Measurements from ENCODE around the gene INTS12.

The INTS12 gene

DNA sequence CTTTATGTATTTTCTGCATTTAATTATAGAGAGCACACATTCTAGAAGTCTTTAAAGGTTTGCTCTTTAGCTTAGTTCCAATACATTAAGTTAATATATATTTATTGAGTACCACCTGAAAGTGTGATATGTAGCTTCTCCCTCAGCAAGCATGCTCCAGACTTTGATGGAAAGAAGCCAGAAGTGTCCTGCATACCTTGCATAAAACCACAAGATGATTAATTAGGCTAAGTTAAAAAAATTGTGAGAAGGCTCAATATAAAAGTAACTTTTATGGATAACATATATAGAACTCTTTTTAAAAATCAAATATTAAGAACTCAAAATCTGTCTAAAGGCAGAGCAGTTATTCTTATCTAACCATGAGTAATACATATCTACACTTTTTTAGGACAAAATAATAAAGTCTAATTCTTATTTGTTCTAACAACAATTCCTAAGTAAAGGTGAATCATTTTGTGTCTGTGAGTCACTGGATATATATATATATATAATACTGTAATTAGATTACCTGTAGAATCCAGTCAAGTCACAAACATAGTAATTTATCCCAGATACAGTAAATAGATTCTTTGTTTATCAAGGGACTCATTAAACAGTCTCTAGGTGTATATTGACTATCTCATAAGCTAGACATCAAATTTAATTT, 51.2 kb downstream of the INTS12 start:
- Histone ChIP-seq H3K9ac (ENCODE audit: low read length in 2 of 2) (no peak overlapping the region), H3K36me3 (ENCODE audit: control insufficient read depth in 2 of 2, insufficient read depth in 2 of 2, low read length in 2 of 2) (no peaks in the 10 kb centered on the region), H3K4me3 (ENCODE audit: low read length in 2 of 2) (no peak overlapping the region), H3K9me3 (ENCODE audit: control insufficient read depth in 2 of 2, low read length in 2 of 2) (no peaks in the 10 kb centered on the region), H3K27ac (ENCODE audit: low read length) (no peak overlapping the region), H3K27me3 (ENCODE audit: control insufficient read depth in 1 of 2, insufficient read depth in 2 of 2, low read length in 2 of 2) (no peaks in the 10 kb centered on the region), H3K4me1 (ENCODE audit: control insufficient read depth, insufficient read depth, low read length) (no peaks in the 10 kb centered on the region)

DNA sequence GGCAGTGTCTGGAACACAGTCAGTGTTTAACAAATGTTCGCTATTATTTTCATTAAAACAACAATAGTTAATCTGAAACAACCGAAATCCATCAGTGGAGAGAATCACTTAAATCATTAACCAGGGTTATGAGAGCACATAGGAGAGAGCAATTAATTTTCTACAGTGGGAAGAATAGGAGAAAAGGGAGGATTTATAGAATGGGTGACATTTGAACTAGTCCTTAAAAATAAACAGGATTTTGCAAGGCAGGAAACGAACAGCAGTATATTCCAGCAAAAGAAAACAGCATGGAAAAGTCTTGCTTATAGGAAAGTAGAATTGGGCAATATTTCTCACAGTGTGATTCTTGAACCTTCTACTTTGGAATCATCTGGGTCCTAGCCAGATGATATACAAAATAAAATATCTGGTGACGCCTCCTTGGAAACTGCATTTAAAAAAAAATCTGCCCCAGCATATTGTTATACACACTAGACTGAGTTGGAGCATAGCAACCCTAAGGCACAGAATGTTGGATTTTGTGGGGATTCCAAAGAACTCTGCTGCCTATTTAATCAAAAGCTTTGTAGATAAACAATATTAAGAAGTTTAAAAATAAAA, 56.1 kb downstream of the INTS12 start:
- Histone ChIP-seq H3K9ac (ENCODE audit: low read length in 2 of 2) (no peak overlapping the region), H3K4me1 (ENCODE audit: control insufficient read depth, insufficient read depth, low read length) (no peaks in the 10 kb centered on the region)

DNA sequence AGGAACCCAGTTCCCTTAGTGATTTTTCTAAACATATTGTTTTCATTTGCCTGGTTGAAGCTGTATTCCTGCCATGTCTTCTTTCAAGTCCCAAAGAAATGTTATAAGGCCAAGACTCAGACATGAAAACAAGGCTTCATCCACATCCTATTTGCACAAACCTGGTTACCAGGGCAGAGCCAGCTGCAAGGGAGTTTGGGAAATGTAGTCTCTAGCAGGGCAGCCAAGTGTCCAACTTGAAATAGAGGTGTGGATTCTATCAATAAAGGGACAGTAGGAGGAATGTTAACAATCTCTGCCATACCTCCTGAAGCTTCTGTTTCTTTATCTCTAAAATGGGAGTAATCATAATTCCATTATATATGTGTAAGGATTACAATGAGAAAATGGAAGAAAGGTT, 56.6 kb downstream of the INTS12 start:
- Histone ChIP-seq H3K9ac (ENCODE audit: low read length in 2 of 2) (no peak overlapping the region), H3K27ac (ENCODE audit: low read length) (no peak overlapping the region), H3K36me3 (ENCODE audit: control insufficient read depth in 2 of 2, insufficient read depth in 2 of 2, low read length in 2 of 2) (no peaks in the 10 kb centered on the region), H3K9me3 (ENCODE audit: control insufficient read depth in 2 of 2, low read length in 2 of 2) (no peaks in the 10 kb centered on the region), H3K4me3 (ENCODE audit: low read length in 2 of 2) (no peak overlapping the region), H3K27me3 (ENCODE audit: control insufficient read depth in 1 of 2, insufficient read depth in 2 of 2, low read length in 2 of 2) (no peaks in the 10 kb centered on the region), H3K4me1 (ENCODE audit: control insufficient read depth, insufficient read depth, low read length) (no peaks in the 10 kb centered on the region)

More for the DNA sequence above, 56.1 kb downstream of the INTS12 start:
- no peaks in the 10 kb centered on the region for H3K27me3 ChIP-seq (ENCODE audit: control insufficient read depth in 1 of 2, insufficient read depth in 2 of 2, low read length in 2 of 2)
- H3K9me3 ChIP-seq (ENCODE audit: control insufficient read depth in 2 of 2, low read length in 2 of 2), result no peaks in the 10 kb centered on the region
- no peaks in the 10 kb centered on the region for H3K36me3 ChIP-seq (ENCODE audit: control insufficient read depth in 2 of 2, insufficient read depth in 2 of 2, low read length in 2 of 2)
- no peak overlapping the region for H3K4me3 ChIP-seq (ENCODE audit: low read length in 2 of 2)
- H3K27ac ChIP-seq (ENCODE audit: low read length), result no peak overlapping the region

DNA sequence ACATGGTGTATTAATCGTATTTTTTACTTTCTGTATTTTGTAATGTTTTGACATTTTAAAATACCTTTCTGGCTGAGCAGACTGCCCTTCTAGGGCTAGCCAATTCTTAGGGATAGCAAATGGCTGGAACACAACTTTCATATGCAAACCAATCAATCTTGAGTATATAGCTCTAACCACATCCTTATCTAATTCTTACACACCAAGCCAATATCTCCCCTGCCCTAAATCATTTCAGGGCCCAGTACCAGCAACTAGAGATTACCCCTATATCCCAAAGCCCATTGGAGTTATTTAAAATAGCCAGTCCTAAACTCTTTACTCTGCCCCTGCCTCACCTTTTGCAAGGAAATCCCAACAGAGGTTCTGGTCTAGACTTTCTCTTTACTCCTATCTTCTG, 58.3 kb downstream of the INTS12 start:
- Histone ChIP-seq H3K27me3 (ENCODE audit: control insufficient read depth in 1 of 2, insufficient read depth in 2 of 2, low read length in 2 of 2) (no peaks in the 10 kb centered on the region), H3K9ac (ENCODE audit: low read length in 2 of 2) (no peak overlapping the region)

DNA sequence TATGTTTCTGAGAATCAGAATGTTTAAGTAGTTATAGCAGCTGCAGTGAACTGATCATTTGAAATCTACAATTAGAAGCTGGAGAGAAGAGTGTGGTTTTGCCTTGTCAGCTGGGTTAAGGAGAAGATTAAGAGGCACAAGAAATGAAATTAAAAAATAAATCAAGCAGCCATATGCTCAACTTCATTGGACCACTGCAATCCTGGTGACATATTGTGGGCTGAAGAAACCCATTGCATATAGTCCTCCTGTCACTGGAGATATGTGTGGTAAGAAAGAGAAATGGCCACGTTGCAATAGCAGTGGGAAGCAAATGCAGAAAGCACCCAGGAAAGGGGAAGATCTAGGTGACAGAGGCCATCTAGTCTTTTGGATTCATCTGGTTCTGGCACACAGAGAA, 63.0 kb downstream of the INTS12 start:
- Histone ChIP-seq H3K27ac (ENCODE audit: low read length) (no peak overlapping the region), H3K36me3 (ENCODE audit: control insufficient read depth in 2 of 2, insufficient read depth in 2 of 2, low read length in 2 of 2) (no peaks in the 10 kb centered on the region), H3K4me3 (ENCODE audit: low read length in 2 of 2) (no peak overlapping the region), H3K9ac (ENCODE audit: low read length in 2 of 2) (no peak overlapping the region), H3K27me3 (ENCODE audit: control insufficient read depth in 1 of 2, insufficient read depth in 2 of 2, low read length in 2 of 2) (no peaks in the 10 kb centered on the region), H3K9me3 (ENCODE audit: control insufficient read depth in 2 of 2, low read length in 2 of 2) (no peaks in the 10 kb centered on the region), H3K4me1 (ENCODE audit: control insufficient read depth, insufficient read depth, low read length) (no peaks in the 10 kb centered on the region)

More for the DNA sequence above, 58.3 kb downstream of the INTS12 start:
- H3K4me3 ChIP-seq (ENCODE audit: low read length in 2 of 2), result no peak overlapping the region
- H3K36me3 ChIP-seq (ENCODE audit: control insufficient read depth in 2 of 2, insufficient read depth in 2 of 2, low read length in 2 of 2), result no peaks in the 10 kb centered on the region
- H3K4me1 ChIP-seq (ENCODE audit: control insufficient read depth, insufficient read depth, low read length), result no peaks in the 10 kb centered on the region
- H3K9me3 ChIP-seq (ENCODE audit: control insufficient read depth in 2 of 2, low read length in 2 of 2), result no peaks in the 10 kb centered on the region
- no peak overlapping the region for H3K27ac ChIP-seq (ENCODE audit: low read length)

DNA sequence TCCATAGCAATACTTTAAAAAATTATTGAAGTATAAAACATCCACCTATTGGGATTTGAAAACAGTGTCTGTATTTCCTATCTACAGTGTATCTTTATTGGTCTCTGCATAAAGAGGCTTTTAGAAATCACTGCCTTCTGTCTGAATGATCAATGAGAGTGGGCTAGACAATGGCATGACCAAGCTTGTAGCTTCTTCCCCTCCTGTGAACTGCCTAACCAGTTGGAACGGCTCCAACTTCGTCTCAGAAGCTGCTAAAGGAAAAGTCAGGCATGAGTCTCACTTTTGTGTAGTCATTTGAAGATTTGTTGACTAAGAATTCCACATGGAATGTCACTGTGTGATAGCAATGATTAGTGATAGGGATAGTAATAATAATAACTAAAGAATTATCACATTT, 64.2 kb downstream of the INTS12 start:
- H3K27me3 ChIP-seq (ENCODE audit: control insufficient read depth in 1 of 2, insufficient read depth in 2 of 2, low read length in 2 of 2), result no peaks in the 10 kb centered on the region
- H3K9ac ChIP-seq (ENCODE audit: low read length in 2 of 2), result no peak overlapping the region
- no peaks in the 10 kb centered on the region for H3K9me3 ChIP-seq (ENCODE audit: control insufficient read depth in 2 of 2, low read length in 2 of 2)
- no peak overlapping the region for H3K4me3 ChIP-seq (ENCODE audit: low read length in 2 of 2)
- H3K27ac ChIP-seq (ENCODE audit: low read length), result no peak overlapping the region
- H3K36me3 ChIP-seq (ENCODE audit: control insufficient read depth in 2 of 2, insufficient read depth in 2 of 2, low read length in 2 of 2), result no peaks in the 10 kb centered on the region
- H3K4me1 ChIP-seq (ENCODE audit: control insufficient read depth, insufficient read depth, low read length), result no peaks in the 10 kb centered on the region

DNA sequence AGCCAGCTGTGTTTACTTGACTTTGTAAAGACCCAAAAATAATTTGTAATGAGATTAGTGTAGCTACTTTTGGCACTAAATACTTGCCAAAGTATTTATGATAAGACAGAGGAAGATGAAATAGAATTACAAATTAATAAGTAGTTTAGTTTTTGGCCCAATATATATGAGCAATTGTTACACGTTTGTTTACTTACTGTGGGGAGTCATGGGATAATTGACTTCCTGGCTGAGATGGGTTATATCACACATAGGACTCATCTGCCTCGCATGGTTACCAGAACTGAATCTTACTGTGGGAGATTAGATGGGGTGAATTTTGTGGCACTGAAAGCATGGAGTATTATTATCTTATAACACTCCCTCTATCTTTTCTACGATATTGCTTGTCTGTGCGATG, 66.6 kb downstream of the INTS12 start:
- H3K4me1 ChIP-seq (ENCODE audit: control insufficient read depth, insufficient read depth, low read length), result peaks cover 7% of the 10 kb centered on the region
- no peak overlapping the region for H3K27ac ChIP-seq (ENCODE audit: low read length)
- H3K9me3 ChIP-seq (ENCODE audit: control insufficient read depth in 2 of 2, low read length in 2 of 2), result no peaks in the 10 kb centered on the region
- no peaks in the 10 kb centered on the region for H3K36me3 ChIP-seq (ENCODE audit: control insufficient read depth in 2 of 2, insufficient read depth in 2 of 2, low read length in 2 of 2)
- no peaks in the 10 kb centered on the region for H3K27me3 ChIP-seq (ENCODE audit: control insufficient read depth in 1 of 2, insufficient read depth in 2 of 2, low read length in 2 of 2)
- H3K4me3 ChIP-seq (ENCODE audit: low read length in 2 of 2), result no peak overlapping the region
- no peak overlapping the region for H3K9ac ChIP-seq (ENCODE audit: low read length in 2 of 2)

DNA sequence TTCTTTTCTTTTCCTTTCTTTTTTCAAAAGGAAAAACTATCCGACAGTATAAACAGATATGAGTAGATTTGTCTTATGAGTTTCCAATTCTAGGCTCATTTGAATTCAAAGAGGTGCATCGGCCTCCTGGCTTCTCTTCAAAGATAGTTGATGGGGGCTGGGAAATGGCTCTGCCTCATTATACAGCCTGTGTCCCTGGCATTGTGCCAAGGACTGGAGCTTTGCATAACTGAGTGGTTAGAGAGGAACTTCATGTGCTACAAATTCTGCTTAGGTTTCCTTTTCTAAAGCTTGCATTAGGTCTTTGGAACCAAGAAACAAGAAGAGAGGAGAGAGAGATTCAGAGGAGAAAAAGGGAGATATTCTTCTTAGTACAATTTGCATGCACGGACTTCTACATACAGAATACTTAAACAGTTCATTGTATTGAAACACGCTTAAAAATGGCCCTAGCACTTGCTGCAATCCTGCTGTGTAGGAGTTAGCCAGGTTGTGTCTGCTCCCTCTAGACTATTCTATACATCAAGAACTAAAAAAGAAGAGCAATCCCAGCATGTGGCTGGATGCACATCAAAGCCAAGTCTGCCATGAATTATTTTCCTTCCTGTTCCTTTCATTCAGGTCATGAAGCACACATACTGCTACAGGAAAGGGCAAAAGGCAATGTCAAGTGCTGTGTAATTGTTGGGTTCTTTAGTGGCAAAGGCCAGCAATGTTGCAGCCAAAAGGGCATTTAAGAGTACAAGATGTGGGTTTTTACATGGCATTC, 70.9 kb downstream of the INTS12 start:
- H3K4me1 ChIP-seq (ENCODE audit: control insufficient read depth, insufficient read depth, low read length), result peaks cover 7% of the 10 kb centered on the region
- H3K9ac ChIP-seq (ENCODE audit: low read length in 2 of 2), result no peak overlapping the region
- no peaks in the 10 kb centered on the region for H3K9me3 ChIP-seq (ENCODE audit: control insufficient read depth in 2 of 2, low read length in 2 of 2)
- H3K4me3 ChIP-seq (ENCODE audit: low read length in 2 of 2), result no peak overlapping the region
- no peaks in the 10 kb centered on the region for H3K27me3 ChIP-seq (ENCODE audit: control insufficient read depth in 1 of 2, insufficient read depth in 2 of 2, low read length in 2 of 2)
- H3K36me3 ChIP-seq (ENCODE audit: control insufficient read depth in 2 of 2, insufficient read depth in 2 of 2, low read length in 2 of 2), result no peaks in the 10 kb centered on the region
- H3K27ac ChIP-seq (ENCODE audit: low read length), result no peak overlapping the region

DNA sequence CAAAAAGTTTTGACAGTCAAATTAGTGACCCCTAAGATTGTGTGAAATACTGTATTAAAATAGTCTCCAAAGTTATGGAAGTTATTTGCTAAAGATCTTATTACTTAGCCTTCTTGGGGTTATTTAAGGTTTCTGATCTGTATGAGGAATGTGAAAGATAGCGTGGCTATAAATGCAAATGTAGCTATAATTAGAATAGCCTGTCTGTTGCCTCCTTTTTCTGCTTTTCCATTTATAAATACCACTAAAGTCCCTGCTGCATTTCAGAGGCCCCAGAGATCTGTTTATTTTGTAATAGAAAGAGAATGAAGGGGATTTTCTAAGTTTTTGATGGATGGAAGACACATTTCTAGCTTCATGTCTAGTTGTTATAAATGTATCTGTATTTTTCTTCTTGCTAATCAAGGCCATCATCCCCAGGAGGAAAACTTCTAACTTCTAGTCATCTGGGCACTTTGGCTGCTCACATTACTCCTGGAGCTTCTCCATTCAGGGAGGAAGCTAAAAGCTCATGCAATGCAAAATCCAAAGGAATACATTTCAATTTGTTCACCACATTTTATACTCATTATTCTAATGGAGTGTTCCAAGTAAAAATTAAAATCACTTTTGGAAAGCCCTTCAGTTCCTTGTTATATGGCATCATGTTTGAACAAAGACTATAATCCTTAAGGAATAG, 73.9 kb downstream of the INTS12 start:
- H3K27ac ChIP-seq (ENCODE audit: low read length), result no peak overlapping the region
- no peaks in the 10 kb centered on the region for H3K27me3 ChIP-seq (ENCODE audit: control insufficient read depth in 1 of 2, insufficient read depth in 2 of 2, low read length in 2 of 2)
- peaks cover 7% of the 10 kb centered on the region for H3K4me1 ChIP-seq (ENCODE audit: control insufficient read depth, insufficient read depth, low read length)
- no peaks in the 10 kb centered on the region for H3K36me3 ChIP-seq (ENCODE audit: control insufficient read depth in 2 of 2, insufficient read depth in 2 of 2, low read length in 2 of 2)
- H3K9ac ChIP-seq (ENCODE audit: low read length in 2 of 2), result no peak overlapping the region
- no peak overlapping the region for H3K4me3 ChIP-seq (ENCODE audit: low read length in 2 of 2)
- no peaks in the 10 kb centered on the region for H3K9me3 ChIP-seq (ENCODE audit: control insufficient read depth in 2 of 2, low read length in 2 of 2)

DNA sequence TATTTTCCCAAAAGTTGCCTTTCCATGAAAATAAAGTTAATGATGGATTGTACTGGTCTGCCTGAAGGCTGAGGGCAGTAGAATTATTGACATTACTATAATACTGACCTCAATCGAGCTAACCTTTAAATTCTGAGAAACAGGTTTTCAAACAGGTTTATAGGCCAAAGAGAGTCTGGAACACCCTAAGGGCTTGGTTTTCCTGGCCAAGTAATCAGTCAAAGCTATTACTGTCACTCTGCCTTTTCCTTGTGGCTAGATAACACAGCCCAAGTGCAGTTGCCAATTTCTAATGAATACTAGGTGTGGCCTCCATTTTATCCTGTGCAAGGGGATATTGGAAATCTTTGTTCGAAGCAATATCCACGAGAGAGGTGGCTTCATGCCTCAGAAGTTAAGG, 75.2 kb downstream of the INTS12 start:
- Histone ChIP-seq H3K4me3 (ENCODE audit: low read length in 2 of 2) (no peak overlapping the region), H3K36me3 (ENCODE audit: control insufficient read depth in 2 of 2, insufficient read depth in 2 of 2, low read length in 2 of 2) (no peaks in the 10 kb centered on the region), H3K4me1 (ENCODE audit: control insufficient read depth, insufficient read depth, low read length) (peaks cover 7% of the 10 kb centered on the region), H3K9ac (ENCODE audit: low read length in 2 of 2) (no peak overlapping the region), H3K27me3 (ENCODE audit: control insufficient read depth in 1 of 2, insufficient read depth in 2 of 2, low read length in 2 of 2) (no peaks in the 10 kb centered on the region), H3K9me3 (ENCODE audit: control insufficient read depth in 2 of 2, low read length in 2 of 2) (no peaks in the 10 kb centered on the region), H3K27ac (ENCODE audit: low read length) (no peak overlapping the region)
